DOHH2 (cell line): Measurements from ENCODE around the gene FBXO31.
A peak's percentile ranks its signal among the peaks of the same experiment; 100 is the strongest.

Source experiments
- H3F3A ChIP-seq: fragments of 200-600 bp; sonication (generic), shearing (Covaris generic); 2 replicates; pipeline ENCODE4 v1.6.0; 2016; ENCODE audit warnings: antibody characterized with exemption, mild to moderate bottlenecking; ENCODE audit not compliant: control insufficient read depth, insufficient read depth
- H3K27ac ChIP-seq: fragments of 200-600 bp; sonication (generic); 2 replicates; pipeline ENCODE4 v1.5.1; 2014; ENCODE audit warnings: low read depth, mild to moderate bottlenecking, low read length, moderate library complexity
- H3K27me3 ChIP-seq: fragments of 200-600 bp; sonication (generic); 2 replicates; pipeline ENCODE4 v1.6.1; 2014; ENCODE audit warnings: mild to moderate bottlenecking, low read length, mixed read lengths; ENCODE audit not compliant: control insufficient read depth
- H3K36me3 ChIP-seq: fragments of 200-600 bp; sonication (generic); 2 replicates; pipeline ENCODE4 v1.6.1; 2014; ENCODE audit warnings: mild to moderate bottlenecking, low read length, moderate library complexity, mixed read lengths; ENCODE audit not compliant: control insufficient read depth
- H3K4me1 ChIP-seq: fragments of 200-600 bp; sonication (generic); 2 replicates; pipeline ENCODE4 v1.6.1; 2014; ENCODE audit warnings: mild to moderate bottlenecking, low read length, mixed read lengths; ENCODE audit not compliant: control insufficient read depth
- H3K4me2 ChIP-seq: fragments of 200-600 bp; sonication (generic); 2 replicates; pipeline ENCODE4 v1.6.0; 2014; ENCODE audit warnings: mild to moderate bottlenecking, low read length, moderate library complexity
- H3K4me3 ChIP-seq: fragments of 200-600 bp; sonication (generic); 2 replicates; pipeline ENCODE4 v1.5.1; 2014; ENCODE audit warnings: mild to moderate bottlenecking, low read length, mixed read lengths
- H3K79me2 ChIP-seq: fragments of 200-600 bp; sonication (generic); 2 replicates; pipeline ENCODE4 v1.6.1; 2014; ENCODE audit warnings: mild to moderate bottlenecking, low read length, mixed read lengths; ENCODE audit not compliant: control insufficient read depth
- H3K9me2 ChIP-seq: fragments of 200-600 bp; sonication (generic); replicated peaks from 2 replicates; pipeline ENCODE4 v1.6.1; 2014; ENCODE audit warnings: mild to moderate bottlenecking, low read length, mixed read lengths; ENCODE audit not compliant: control insufficient read depth
- H3K9me3 ChIP-seq: fragments of 200-600 bp; sonication (generic); 2 replicates; pipeline ENCODE4 v1.6.1; 2014; ENCODE audit warnings: antibody characterized with exemption, low read length, mixed read lengths; ENCODE audit not compliant: control insufficient read depth, insufficient read depth
- H4K20me1 ChIP-seq: fragments of 200-600 bp; sonication (generic); 2 replicates; pipeline ENCODE4 v1.6.0; 2014; ENCODE audit warnings: low read depth, mild to moderate bottlenecking, antibody characterized with exemption, low read length, moderate library complexity; ENCODE audit not compliant: control insufficient read depth, insufficient read depth
- CTCF ChIP-seq: fragments of 200-600 bp; sonication (generic); IDR thresholded peaks from one replicate; pipeline ENCODE4 v1.5.1; 2014; ENCODE audit warnings: antibody characterized with exemption, mild to moderate bottlenecking, low read depth, low read length; ENCODE audit not compliant: poor library complexity, severe bottlenecking
- EZH2phosphoT487 ChIP-seq: fragments of 200-600 bp; sonication (generic); IDR thresholded peaks from 2 replicates; pipeline ENCODE4 v1.6.1; 2017; ENCODE audit warnings: borderline replicate concordance, mild to moderate bottlenecking, antibody characterized with exemption, low read length, moderate library complexity, mixed read lengths

The FBXO31 gene

DNA sequence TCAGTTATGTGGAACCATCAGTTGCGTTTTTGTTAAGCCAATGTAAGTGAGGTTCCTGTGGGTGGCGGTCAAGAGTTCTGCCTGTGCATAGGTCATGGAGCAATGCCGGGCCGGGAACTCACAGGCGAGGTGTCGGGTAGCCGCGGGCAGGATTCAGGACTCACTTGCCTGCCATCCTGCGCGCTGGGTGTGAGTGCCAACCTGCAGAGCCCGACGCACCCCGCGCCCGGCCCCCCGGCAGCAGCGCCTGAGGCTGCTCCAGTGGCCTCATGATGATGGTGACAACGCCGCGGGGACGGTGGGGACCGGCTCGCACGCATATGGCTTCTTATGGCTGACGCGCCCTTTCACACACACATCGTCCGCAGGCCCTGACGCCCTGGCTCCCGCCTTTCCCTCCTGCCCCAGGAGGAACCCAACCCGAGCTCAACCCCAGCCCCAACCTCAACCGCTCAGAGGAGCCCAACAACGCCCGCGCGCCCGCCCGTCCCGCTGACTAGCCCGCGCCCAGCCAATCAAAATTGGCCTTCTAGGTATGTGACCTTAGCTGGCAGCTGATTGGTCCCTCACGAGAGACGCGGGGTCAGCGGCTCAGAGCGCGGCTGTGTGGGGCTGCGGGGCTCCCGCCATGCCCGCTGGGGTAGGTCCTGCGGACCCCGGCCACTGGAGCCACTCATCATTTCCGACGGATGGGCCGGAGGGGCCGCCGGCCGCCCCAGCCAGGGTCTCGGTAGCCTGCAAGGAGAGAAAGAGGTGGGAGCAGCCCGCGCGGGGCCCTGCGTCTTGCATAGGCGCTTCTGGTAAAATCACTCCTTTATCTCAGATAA is 66.4 kb downstream of the FBXO31 start, which contains the start of gene C16orf95:
Gene C16orf95 (minus strand): TSS at position 470 of the 827 bp plus-strand sequence. CDS start 150 bp downstream, at position 320.
- Histone ChIP-seq H3K9me2 (no peaks in the 10 kb centered on the region), H3K79me2 (peaks cover 33% of the 10 kb centered on the region), H3K27me3 (no peaks in the 10 kb centered on the region), H3K4me1 (peaks cover 21% of the 10 kb centered on the region), H3K27ac (peak within 1 kb of the TSS; percentile 67), H4K20me1 (no peaks in the 10 kb centered on the region), H3K4me3 (peak within 1 kb of the TSS; percentile 87), H3K9me3 (no peaks in the 10 kb centered on the region), H3K4me2 (peak within 1 kb of the TSS; percentile 88), H3F3A (peaks cover 3% of the 10 kb centered on the region; the same call in 1 of the 2 replicates), H3K36me3 (peaks cover 19% of the 10 kb centered on the region)
- TF ChIP-seq EZH2phosphoT487 (no peak), CTCF (peak; percentile 74)

DNA sequence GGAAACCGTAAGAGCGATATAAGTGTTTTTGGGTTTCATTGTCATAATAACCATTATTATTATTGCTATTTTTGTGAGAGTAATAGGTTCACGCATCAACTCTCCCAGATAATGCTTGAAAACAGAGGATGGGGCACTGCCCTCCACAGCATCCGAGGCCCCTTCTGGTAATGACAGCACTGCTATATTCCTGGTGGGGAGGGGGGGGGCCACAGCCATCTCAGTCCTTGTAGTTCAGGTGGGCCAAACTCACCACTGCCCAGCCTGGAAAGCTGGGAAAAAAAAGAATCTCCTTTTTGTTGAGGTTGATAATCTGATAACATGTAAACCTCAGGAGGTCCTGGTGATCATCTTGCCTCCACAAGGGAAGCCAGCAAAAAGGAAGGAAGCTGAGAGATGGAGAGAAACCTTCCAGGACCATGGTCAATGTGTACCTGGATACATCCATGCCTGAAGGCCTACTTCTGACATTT is 67.1 kb downstream of the FBXO31 start:
- Histone ChIP-seq H3K4me2 (peak overlapping the region; percentile 88), H3K36me3 (peaks cover 19% of the 10 kb centered on the region), H4K20me1 (no peaks in the 10 kb centered on the region), H3F3A (peaks cover 3% of the 10 kb centered on the region; the same call in 1 of the 2 replicates), H3K4me3 (peak overlapping the region; percentile 87), H3K27ac (peak overlapping the region; percentile 67), H3K9me2 (no peaks in the 10 kb centered on the region), H3K9me3 (no peaks in the 10 kb centered on the region), H3K4me1 (peaks cover 21% of the 10 kb centered on the region), H3K79me2 (peaks cover 33% of the 10 kb centered on the region), H3K27me3 (no peaks in the 10 kb centered on the region)
- TF ChIP-seq CTCF (no peak), EZH2phosphoT487 (no peak)

DNA sequence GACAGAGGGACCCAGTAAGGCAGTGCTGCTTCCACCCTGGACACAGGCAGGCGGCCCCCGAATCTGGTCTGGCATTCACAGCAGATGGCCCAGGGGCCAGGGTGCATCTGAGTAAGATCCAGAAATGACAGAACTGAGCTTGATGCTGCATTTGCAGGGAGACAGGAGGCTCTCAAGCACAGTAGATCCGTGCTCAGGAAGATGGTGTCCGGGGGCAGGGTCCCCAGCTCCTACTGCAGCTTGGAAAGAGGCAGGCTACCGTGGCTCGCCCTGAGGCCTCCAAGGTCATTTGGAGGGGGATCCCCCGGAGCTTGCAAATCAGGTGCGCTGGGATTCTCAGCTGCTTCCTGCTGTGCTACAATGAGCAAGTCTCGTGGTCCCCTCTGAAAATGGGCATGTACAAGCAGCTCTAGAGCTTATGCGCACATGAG is 68.6 kb downstream of the FBXO31 start:
- H3K4me2 ChIP-seq, result no peak overlapping the region
- no peaks in the 10 kb centered on the region for H4K20me1 ChIP-seq
- H3K9me2 ChIP-seq, result no peaks in the 10 kb centered on the region
- peaks cover 21% of the 10 kb centered on the region for H3K4me1 ChIP-seq
- H3K4me3 ChIP-seq, result no peak overlapping the region
- H3K27me3 ChIP-seq, result no peaks in the 10 kb centered on the region
- H3F3A ChIP-seq, result 0 out of 2 replicates have a peak, but pooled peaks cover 3% of the 10 kb centered on the region
- H3K9me3 ChIP-seq, result no peaks in the 10 kb centered on the region
- TF ChIP-seq EZH2phosphoT487 (no peak), CTCF (no peak)
- H3K36me3 ChIP-seq, result peaks cover 16% of the 10 kb centered on the region
- H3K79me2 ChIP-seq, result peaks cover 33% of the 10 kb centered on the region
- H3K27ac ChIP-seq, result no peak overlapping the region
